ENCODE data around the gene GPR148.
"Not testable (repeated sequence)": the region's sequence is repeated elsewhere in the genome, so short reads cannot be mapped to it uniquely, and the experiment has no call there.

Gene GPR148, protein sequence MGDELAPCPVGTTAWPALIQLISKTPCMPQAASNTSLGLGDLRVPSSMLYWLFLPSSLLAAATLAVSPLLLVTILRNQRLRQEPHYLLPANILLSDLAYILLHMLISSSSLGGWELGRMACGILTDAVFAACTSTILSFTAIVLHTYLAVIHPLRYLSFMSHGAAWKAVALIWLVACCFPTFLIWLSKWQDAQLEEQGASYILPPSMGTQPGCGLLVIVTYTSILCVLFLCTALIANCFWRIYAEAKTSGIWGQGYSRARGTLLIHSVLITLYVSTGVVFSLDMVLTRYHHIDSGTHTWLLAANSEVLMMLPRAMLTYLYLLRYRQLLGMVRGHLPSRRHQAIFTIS

DNA sequence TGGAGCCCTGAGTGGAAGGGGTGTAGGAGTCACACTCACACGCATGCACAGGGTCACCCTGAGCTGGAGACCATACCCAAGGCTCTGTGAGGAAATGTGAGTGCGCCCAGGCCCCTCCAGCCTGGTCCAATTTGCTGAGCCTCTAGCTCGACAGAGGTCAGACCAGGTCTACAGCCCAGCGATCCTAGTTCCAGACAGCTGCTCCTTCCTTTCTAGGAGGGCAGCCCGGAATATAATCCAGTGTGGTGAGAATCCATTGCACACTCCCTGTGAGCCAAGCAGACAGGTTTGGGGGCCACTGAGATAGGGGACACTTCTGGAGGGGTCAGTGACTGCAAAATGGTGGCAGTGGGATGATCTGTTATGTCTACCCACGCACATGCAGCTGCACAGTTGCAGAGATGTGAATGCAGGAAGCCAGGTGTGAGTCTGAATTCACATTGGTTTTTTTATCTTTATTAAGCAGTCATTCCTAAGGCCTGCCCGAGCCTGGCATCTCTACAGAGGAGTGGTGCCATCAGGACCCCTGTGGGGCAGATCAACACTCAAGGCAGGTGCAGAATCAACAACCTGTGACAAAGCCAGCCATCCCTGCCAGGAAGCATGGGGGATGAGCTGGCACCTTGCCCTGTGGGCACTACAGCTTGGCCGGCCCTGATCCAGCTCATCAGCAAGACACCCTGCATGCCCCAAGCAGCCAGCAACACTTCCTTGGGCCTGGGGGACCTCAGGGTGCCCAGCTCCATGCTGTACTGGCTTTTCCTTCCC is at the start of gene GPR148:
GPR148 (plus strand) TSS at position 522 of the 768 bp plus-strand sequence; CDS start at position 604, 82 bp downstream.
- no peak for DNase-seq (ENCODE audit: low read depth in 2 of 2, low spot score in 1 of 2)

DNA sequence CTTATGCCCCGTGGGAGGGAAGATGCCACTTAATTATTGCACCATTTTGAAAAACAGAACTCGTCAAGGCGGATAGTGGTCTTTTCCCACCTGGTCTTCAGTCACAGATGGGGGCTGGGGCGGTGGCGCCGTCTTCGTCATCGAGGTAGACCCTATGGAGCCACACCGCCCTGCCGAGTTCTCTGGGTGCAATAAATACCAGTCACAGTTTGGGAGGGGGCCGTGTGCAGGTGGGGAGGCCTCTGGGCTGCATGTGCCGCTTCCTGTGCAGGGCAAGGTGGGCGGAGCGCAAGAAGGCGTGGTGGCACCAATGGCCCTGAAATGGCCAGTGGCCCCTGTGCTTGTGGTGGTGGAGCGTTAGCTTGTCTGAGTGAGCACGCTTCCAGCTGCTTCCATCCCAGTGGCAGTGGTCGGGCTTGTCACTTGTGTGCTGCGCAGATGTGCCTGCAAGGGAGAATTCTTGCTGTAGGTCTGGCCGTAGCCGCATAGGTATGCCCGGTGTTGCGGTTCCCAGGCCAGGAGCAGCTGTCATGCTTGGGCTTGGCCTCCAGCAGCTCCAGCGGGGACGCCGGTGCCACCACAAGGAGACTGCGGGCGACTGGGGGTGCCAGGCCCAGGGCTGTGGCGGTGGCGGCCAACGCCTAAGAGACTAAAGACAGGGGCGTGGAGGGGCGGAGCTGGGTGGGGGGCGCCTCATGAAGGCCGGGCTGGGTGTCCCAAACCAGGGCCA is 36.7 kb upstream of the GPR148 start:
- not testable (repeated sequence) for DNase-seq (ENCODE audit: low read depth in 2 of 2, low spot score in 1 of 2)

- not testable (repeated sequence) for DNase-seq (ENCODE audit: low read depth in 2 of 2, low spot score in 1 of 2)
Measured at GRCh38 chr2:130693474-130693873, 35.4 kb upstream of the GPR148 start.

DNA sequence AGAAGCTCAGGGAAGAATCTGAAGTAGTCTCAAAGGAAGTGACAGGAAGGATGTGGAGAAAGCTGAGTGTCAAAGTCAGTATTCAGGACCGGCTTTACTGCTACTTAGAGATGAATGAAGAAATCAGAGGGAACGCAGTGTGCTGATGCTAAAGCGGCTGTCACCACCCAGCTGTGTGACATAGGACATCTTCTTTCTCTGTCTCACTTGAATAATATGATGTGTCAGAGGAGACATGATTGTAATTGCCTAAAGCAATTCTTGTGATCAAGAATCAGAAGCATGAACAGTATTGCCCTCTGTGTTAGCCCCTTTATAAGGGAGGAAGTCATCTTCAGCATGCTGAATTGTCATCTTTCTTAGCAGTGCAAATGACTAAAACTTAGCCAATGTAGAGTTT is 25.6 kb upstream of the GPR148 start:
- not testable (repeated sequence) for DNase-seq (ENCODE audit: low read depth in 2 of 2, low spot score in 1 of 2)

- DNase-seq (ENCODE audit: low read depth in 2 of 2, low spot score in 1 of 2): not testable (repeated sequence)
Measured at GRCh38 chr2:130714795-130715194, 14.1 kb upstream of the GPR148 start.

- no peak for DNase-seq (ENCODE audit: low read depth in 2 of 2, low spot score in 1 of 2)
Measured at GRCh38 chr2:130720036-130720435, 8.8 kb upstream of the GPR148 start.

- DNase-seq (ENCODE audit: low read depth in 2 of 2, low spot score in 1 of 2): no peak
Measured at GRCh38 chr2:130720528-130720927, 8.3 kb upstream of the GPR148 start.

DNA sequence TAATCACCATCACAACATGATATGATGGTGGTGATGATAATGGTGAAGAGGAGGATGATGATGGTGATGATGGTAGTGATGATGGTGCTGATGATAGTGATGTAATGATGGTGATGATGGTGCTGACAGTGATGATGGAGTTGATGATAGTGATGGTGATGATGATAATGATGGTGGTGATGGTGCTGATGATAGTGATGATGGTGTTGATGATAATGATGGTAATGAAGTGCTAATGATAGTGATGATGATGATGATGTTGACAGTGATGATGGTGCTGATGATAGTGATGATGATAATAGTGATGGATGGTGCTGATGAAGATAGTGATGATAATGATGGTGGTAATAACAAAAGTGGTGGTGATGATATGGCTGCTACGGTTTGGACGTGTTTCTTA is 4.4 kb upstream of the GPR148 start:
- DNase-seq (ENCODE audit: low read depth in 2 of 2, low spot score in 1 of 2): no peak

DNA sequence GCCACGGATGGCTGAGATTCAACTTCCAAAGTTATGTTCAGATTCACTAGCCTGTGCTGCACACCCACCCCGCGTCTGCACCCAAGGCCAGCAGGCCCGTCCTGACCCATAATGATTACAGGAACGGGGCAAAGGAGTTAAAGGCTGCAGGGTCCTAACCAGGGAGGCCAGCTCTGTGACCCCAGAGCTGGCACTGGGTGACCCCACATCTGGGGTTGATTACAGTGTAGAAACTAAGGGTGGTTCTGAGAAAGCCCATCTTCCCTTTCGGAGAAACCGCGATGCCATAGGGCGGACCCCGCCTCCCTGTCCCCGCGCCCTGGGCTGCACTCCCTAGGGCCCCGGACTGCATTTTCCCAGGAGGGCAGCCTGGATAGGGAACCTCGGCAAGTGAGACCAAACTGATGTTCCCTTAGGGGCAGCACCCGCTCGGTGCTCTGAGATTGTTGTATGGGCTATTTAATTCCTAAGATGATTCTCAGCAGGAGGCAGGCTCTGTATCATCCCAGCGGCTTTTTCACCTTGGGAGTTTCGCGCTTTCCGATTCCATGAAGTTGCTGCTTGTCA is 2.2 kb upstream of the GPR148 start:
- no peak for DNase-seq (ENCODE audit: low read depth in 2 of 2, low spot score in 1 of 2)

GRCh38 chr2:130727286-130727924 is 1.5 kb upstream of the GPR148 start:
- DNase-seq (ENCODE audit: low read depth in 2 of 2, low spot score in 1 of 2): peak; percentile 68 to 71

DNA sequence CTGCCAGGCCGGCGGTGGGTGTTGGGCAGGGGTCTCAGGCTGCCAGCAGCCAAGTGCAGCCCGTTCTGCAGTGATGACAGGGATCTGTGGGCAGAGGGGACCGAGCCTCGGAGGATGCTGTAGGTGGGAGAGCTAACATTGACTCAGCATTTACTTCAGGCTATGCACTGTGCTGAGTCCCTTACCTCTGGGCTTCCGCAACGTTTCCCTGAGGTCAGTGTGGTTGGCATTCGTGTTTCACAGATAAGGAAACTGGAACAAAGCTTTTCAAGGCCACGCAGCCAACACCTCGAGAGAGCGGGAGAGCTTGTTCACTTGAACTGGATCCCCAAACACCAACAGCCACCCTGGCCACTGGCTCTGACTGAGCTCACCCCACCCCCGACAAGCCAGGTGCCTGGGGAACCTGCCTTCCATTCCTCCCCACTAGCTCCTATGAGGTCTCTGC is 839 bp upstream of the GPR148 start:
- DNase-seq (ENCODE audit: low read depth in 2 of 2, low spot score in 1 of 2): no peak

DNA sequence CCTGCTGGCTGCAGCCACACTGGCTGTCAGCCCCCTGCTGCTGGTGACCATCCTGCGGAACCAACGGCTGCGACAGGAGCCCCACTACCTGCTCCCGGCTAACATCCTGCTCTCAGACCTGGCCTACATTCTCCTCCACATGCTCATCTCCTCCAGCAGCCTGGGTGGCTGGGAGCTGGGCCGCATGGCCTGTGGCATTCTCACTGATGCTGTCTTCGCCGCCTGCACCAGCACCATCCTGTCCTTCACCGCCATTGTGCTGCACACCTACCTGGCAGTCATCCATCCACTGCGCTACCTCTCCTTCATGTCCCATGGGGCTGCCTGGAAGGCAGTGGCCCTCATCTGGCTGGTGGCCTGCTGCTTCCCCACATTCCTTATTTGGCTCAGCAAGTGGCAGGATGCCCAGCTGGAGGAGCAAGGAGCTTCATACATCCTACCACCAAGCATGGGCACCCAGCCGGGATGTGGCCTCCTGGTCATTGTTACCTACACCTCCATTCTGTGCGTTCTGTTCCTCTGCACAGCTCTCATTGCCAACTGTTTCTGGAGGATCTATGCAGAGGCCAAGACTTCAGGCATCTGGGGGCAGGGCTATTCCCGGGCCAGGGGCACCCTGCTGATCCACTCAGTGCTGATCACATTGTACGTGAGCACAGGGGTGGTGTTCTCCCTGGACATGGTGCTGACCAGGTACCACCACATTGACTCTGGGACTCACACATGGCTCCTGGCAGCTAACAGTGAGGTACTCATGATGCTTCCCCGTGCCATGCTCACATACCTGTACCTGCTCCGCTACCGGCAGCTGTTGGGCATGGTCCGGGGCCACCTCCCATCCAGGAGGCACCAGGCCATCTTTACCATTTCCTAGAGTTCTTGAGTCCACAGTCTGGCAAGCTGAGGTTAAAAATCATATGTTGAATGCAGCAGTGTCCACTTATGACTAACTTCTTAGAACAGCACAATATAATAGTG is 741 bp downstream of the GPR148 start:
- no peak for DNase-seq (ENCODE audit: low read depth in 2 of 2, low spot score in 1 of 2)

GRCh38 chr2:130732257-130732656 is 3.4 kb downstream of the GPR148 start:
- DNase-seq (ENCODE audit: low read depth in 2 of 2, low spot score in 1 of 2): not testable (repeated sequence)

GRCh38 chr2:130735200-130735599 is 6.3 kb downstream of the GPR148 start:
- no peak for DNase-seq (ENCODE audit: low read depth in 2 of 2, low spot score in 1 of 2)

DNA sequence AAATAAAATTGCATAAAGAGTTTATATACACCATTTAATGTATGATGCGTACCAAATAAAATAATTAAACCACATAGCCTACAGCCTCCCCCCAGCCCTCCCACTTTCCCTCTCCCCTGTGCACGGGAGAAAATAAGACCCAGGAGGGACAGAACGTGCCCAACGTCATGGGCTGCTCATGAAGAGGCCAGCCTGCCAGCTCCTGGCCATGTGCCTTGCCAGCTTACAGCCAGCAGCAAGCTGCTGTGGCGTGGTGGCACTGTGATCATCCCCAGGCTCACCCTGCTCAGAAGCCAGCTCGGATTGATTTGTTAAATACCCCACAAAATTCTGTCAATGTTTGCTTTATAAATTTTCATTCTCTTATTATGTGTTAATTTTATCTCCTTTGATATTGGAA is 7.6 kb downstream of the GPR148 start:
- no peak for DNase-seq (ENCODE audit: low read depth in 2 of 2, low spot score in 1 of 2)

DNA sequence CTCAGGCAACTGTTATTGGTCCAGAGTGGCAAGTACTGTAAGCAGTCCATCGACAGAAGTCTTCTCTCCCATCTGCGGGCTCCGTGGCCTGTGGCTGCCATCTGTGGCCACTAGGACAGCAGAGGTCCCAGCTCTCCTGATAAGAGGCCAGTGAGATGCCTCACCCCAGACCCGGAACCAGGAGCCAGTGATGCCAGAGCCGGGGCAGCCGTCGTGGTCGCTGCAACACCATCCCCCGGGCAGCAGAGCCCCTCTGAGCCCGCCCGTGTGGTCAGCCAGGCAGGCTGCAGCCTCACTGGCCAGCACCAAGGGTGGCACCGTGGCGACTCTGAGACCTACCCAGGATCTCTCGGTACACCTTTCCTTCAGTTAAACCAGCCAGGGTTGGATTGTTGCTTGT is 8.7 kb downstream of the GPR148 start:
- no peak for DNase-seq (ENCODE audit: low read depth in 2 of 2, low spot score in 1 of 2)

DNA sequence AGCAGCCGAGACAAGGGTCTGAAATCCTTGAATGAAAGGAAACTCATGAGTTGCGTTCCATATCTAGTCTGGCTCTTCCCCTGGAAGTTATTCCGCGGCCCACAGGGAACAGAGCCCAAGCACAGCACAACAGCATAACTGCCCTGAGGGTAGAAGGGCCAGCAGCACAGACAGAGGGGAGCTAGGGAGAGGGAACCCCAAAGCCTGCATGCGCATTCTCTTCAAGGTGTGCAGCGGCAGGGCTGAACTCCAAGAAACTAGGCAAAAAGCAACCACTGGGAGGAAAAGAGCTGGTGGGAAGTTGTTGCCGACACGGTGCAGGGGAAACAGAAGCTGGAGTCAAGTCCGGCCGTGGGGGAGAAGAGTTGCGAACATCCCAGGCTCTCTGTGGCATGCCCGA is 11.8 kb downstream of the GPR148 start:
- DNase-seq (ENCODE audit: low read depth in 2 of 2, low spot score in 1 of 2): no peak

DNA sequence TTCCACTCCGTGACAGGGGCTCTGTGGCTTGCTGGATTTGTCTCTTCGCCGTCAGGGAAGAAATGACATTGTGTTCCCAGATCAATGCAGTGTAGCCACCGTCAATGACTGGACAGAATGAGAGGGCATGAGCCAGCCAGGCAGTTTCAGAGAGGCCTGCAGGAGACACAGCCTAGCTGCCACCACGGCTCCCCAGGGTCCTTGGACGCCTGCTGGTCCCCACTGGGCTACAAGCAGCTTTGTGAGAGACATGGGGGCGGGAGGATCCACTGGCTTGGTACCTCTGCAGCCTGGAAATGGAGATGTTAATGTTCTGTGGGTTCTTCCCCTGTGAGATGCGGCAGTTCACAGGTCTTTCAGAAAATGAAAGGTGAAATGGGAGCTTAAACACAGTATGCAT is 14.4 kb downstream of the GPR148 start:
- no peak for DNase-seq (ENCODE audit: low read depth in 2 of 2, low spot score in 1 of 2)

GRCh38 chr2:130744287-130745117 is 15.6 kb downstream of the GPR148 start:
- DNase-seq (ENCODE audit: low read depth in 2 of 2, low spot score in 1 of 2): no peak
